Activated gamma-delta T cell treated with Interleukin-2 at 50 U/mL for 16 hours (primary cell): ENCODE measurements around the gene YRDC.

Source experiments
- DNase-seq: peaks from one replicate; pipeline ENCODE4 v3.0.0-alpha.2; 2020

Gene YRDC

GRCh38 chr1:37807555-37808368 lies at the start of gene YRDC, which contains the start of gene C1orf122:
TSS of gene YRDC (minus strand) at chr1:37808208. CDS start at chr1:37808180, 28 bp downstream.
TSS of gene C1orf122 (plus strand) at chr1:37807790. CDS start at chr1:37808405, 615 bp downstream.
- peak; percentile 91 for DNase-seq

- no peak for DNase-seq
These were observed 46.4 kb upstream of the YRDC start for GRCh38 chr1:37854406-37854805.

GRCh38 chr1:37853157-37853556 lies 45.1 kb upstream of the YRDC start:
- DNase-seq: no peak

GRCh38 chr1:37851782-37852210 lies 43.8 kb upstream of the YRDC start:
- no peak for DNase-seq

- no peak for DNase-seq
These were observed 43.3 kb upstream of the YRDC start for GRCh38 chr1:37851262-37851661.

- no peak for DNase-seq
These were observed 42.4 kb upstream of the YRDC start for GRCh38 chr1:37850352-37850955.

GRCh38 chr1:37849480-37849879 lies 41.5 kb upstream of the YRDC start:
- no peak for DNase-seq

- DNase-seq: no peak
These were observed 38.8 kb upstream of the YRDC start for GRCh38 chr1:37846647-37847339.

GRCh38 chr1:37845786-37846185 lies 37.8 kb upstream of the YRDC start:
- no peak for DNase-seq

- no peak for DNase-seq
These were observed 37.1 kb upstream of the YRDC start for GRCh38 chr1:37845049-37845646.

GRCh38 chr1:37844536-37844935 lies 36.5 kb upstream of the YRDC start:
- no peak for DNase-seq

GRCh38 chr1:37841652-37842051 lies 33.6 kb upstream of the YRDC start:
- DNase-seq: no peak

GRCh38 chr1:37840711-37841110 lies 32.7 kb upstream of the YRDC start:
- DNase-seq: no peak

GRCh38 chr1:37839676-37840075 lies 31.7 kb upstream of the YRDC start:
- DNase-seq: no peak

- DNase-seq: no peak
These were observed 28.8 kb upstream of the YRDC start for GRCh38 chr1:37836788-37837187.

- no peak for DNase-seq
These were observed 23.8 kb upstream of the YRDC start for GRCh38 chr1:37831809-37832208.

- DNase-seq: no peak
These were observed 23.1 kb upstream of the YRDC start for GRCh38 chr1:37831109-37831508.

- DNase-seq: no peak
These were observed 20.5 kb upstream of the YRDC start for GRCh38 chr1:37828410-37829074.

GRCh38 chr1:37825506-37825905 lies 17.5 kb upstream of the YRDC start:
- DNase-seq: no peak

GRCh38 chr1:37824001-37824400 lies 16.0 kb upstream of the YRDC start:
- DNase-seq: no peak

- DNase-seq: no peak
These were observed 15.2 kb upstream of the YRDC start for GRCh38 chr1:37822906-37823815.

- no peak for DNase-seq
These were observed 13.5 kb upstream of the YRDC start for GRCh38 chr1:37821481-37821880.
